IMR-90 (cell line): ENCODE data around the gene MYH1. TPM values are rescaled to one million over a fixed set of nuclear protein-coding genes. Genes with fewer than 3 reads are reported as not detected.

Experiments used
- ATAC-seq: fragments of 200-7000 bp; cut with Tn5 transposase; 2 replicates; pipeline ENCODE4 v1.9.1; 2020; ENCODE audit warnings: low read depth, mild to moderate bottlenecking, moderate library complexity
- BruUV-seq: library from RNA; stranded (reverse); fragments of 400-500 nt; replicated peaks from 2 replicates; lab custom pipeline; 2021; lab: Mats Ljungman, UMichigan
- CTCF ChIA-PET: fragments of 300-600 bp; formaldehyde crosslinking; extraction: SDS; loops from one replicate; lab custom pipeline; 2021; ENCODE audit warnings: antibody characterized with exemption; lab: Yijun Ruan, JAX
- POLR2A ChIA-PET: fragments of 300-600 bp; sonication (Branson Sonifier 250); formaldehyde crosslinking; loops from one replicate; lab custom pipeline; 2022; ENCODE audit warnings: antibody characterized with exemption; ENCODE audit not compliant: unreplicated experiment; lab: Charles Lee
- DNase-seq: peaks from one replicate; pipeline ENCODE4 v3.0.0; 2013
- H2AFZ ChIP-seq: replicated peaks from 2 replicates; pipeline ENCODE3; 2013; ENCODE audit warnings: low read length, mild to moderate bottlenecking; ENCODE audit not compliant: poor library complexity
- H2AK5ac ChIP-seq: 2 replicates; pipeline ENCODE4 v1.6.1; 2013; ENCODE audit warnings: low read depth, low read length, inconsistent platforms
- H2AK9ac ChIP-seq: replicated peaks from 2 replicates; pipeline ENCODE3; 2013; ENCODE audit warnings: mild to moderate bottlenecking, low read depth, low read length, moderate library complexity; ENCODE audit not compliant: poor library complexity
- H2BK120ac ChIP-seq: 2 replicates; pipeline ENCODE4 v1.6.1; 2013; ENCODE audit warnings: low read depth, low read length, inconsistent platforms
- H2BK15ac ChIP-seq: 3 replicates; pipeline ENCODE4 v1.6.1; 2013; ENCODE audit warnings: low read depth, low read length, inconsistent platforms
- H2BK20ac ChIP-seq: 2 replicates; pipeline ENCODE4 v1.6.1; 2013; ENCODE audit warnings: low read depth, mild to moderate bottlenecking, inconsistent platforms, low read length, moderate library complexity
- H2BK5ac ChIP-seq: 2 replicates; pipeline ENCODE4 v1.6.1; 2013; ENCODE audit warnings: mild to moderate bottlenecking, low read depth, low read length, inconsistent platforms; ENCODE audit not compliant: poor library complexity, severe bottlenecking
- H3K14ac ChIP-seq: replicated peaks from 2 replicates; pipeline ENCODE4 v1.6.1; 2013; ENCODE audit warnings: low read depth, low read length, inconsistent platforms
- H3K18ac ChIP-seq: 2 replicates; pipeline ENCODE4 v1.6.1; 2013; ENCODE audit warnings: low read depth, low read length, control low read depth
- H3K23ac ChIP-seq: 2 replicates; pipeline ENCODE4 v1.6.1; 2013; ENCODE audit warnings: low read depth, low read length, inconsistent platforms
- H3K27ac ChIP-seq: 2 replicates; pipeline ENCODE4 v1.5.1; 2013; ENCODE audit warnings: mild to moderate bottlenecking, control low read depth, low read length; ENCODE audit not compliant: insufficient read depth
- H3K27me3 ChIP-seq: 2 replicates; pipeline ENCODE4 v1.6.1; 2013; ENCODE audit warnings: low read length; ENCODE audit not compliant: control insufficient read depth, insufficient read depth
- H3K36me3 ChIP-seq: 2 replicates; pipeline ENCODE4 v1.6.1; 2013; ENCODE audit warnings: low read length, mixed read lengths; ENCODE audit not compliant: control insufficient read depth, insufficient read depth
- H3K4ac ChIP-seq: 2 replicates; pipeline ENCODE4 v1.6.1; 2013; ENCODE audit warnings: low read depth, low read length, inconsistent platforms
- H3K4me1 ChIP-seq: 2 replicates; pipeline ENCODE4 v1.6.1; 2013; ENCODE audit warnings: low read length, mixed read lengths; ENCODE audit not compliant: control insufficient read depth, insufficient read depth
- H3K4me2 ChIP-seq: 2 replicates; pipeline ENCODE4 v1.6.1; 2013; ENCODE audit warnings: low read depth, mild to moderate bottlenecking, control low read depth, low read length, moderate library complexity
- H3K4me3 ChIP-seq: 2 replicates; pipeline ENCODE4 v1.5.1; 2013; ENCODE audit warnings: low read depth, mild to moderate bottlenecking, control low read depth, low read length, moderate library complexity; ENCODE audit not compliant: insufficient read depth
- H3K56ac ChIP-seq: 2 replicates; pipeline ENCODE4 v1.6.1; 2013; ENCODE audit warnings: low read length, inconsistent platforms; ENCODE audit not compliant: insufficient read depth; ENCODE audit errors: extremely low read depth
- H3K79me1 ChIP-seq, 2 experiments: 2 replicates each; pipeline ENCODE4 v1.6.1; 2013; ENCODE audit warnings: low read length in 2 of 2, inconsistent platforms in 1 of 2, low read depth in 1 of 2
- H3K9ac ChIP-seq: 2 replicates; pipeline ENCODE4 v1.6.1; 2013; ENCODE audit warnings: low read depth, low read length, control low read depth
- H3K9me1 ChIP-seq: 2 replicates; pipeline ENCODE4 v1.6.1; 2013; ENCODE audit warnings: low read length, inconsistent platforms; ENCODE audit not compliant: insufficient read depth
- H3K9me3 ChIP-seq: 2 replicates; pipeline ENCODE4 v1.6.1; 2013; ENCODE audit warnings: low read length; ENCODE audit not compliant: control insufficient read depth, insufficient read depth
- H4K20me1 ChIP-seq: 2 replicates; pipeline ENCODE4 v1.6.1; 2013; ENCODE audit warnings: low read length, inconsistent platforms; ENCODE audit not compliant: insufficient read depth
- H4K5ac ChIP-seq: 2 replicates; pipeline ENCODE4 v1.6.1; 2013; ENCODE audit warnings: mild to moderate bottlenecking, low read depth, low read length, control low read depth
- H4K8ac ChIP-seq, 2 experiments: 2 replicates each; pipeline ENCODE4 v1.6.1; 2013; ENCODE audit warnings: low read depth in 2 of 2, low read length in 2 of 2, control low read depth in 1 of 2, inconsistent platforms in 1 of 2
- H4K91ac ChIP-seq: 2 replicates; pipeline ENCODE4 v1.6.1; 2013; ENCODE audit warnings: low read depth, low read length, inconsistent platforms; ENCODE audit not compliant: insufficient read depth
- BHLHE40 ChIP-seq: fragments of 150-350 bp; IDR thresholded peaks from 2 replicates; pipeline ENCODE4 v1.6.1; 2016; ENCODE audit warnings: mild to moderate bottlenecking, low read depth, low read length
- CEBPB ChIP-seq: IDR thresholded peaks from 2 replicates; pipeline ENCODE4 v1.6.1; 2012; ENCODE audit warnings: low read depth, low read length, improper control_type of control experiment
- CHD1 ChIP-seq: IDR thresholded peaks from 2 replicates; pipeline ENCODE4 v1.6.1; 2012; ENCODE audit warnings: low read depth, low read length, improper control_type of control experiment
- FOS ChIP-seq: fragments of 150-350 bp; IDR thresholded peaks from 2 replicates; pipeline ENCODE4 v1.6.1; 2016; ENCODE audit warnings: low read depth, low read length
- MAFK ChIP-seq: IDR thresholded peaks from 2 replicates; pipeline ENCODE4 v1.6.1; 2012; ENCODE audit warnings: low read depth, low read length, improper control_type of control experiment
- MAZ ChIP-seq: IDR thresholded peaks from 2 replicates; pipeline ENCODE4 v1.6.1; 2012; ENCODE audit warnings: low read depth, mild to moderate bottlenecking, low read length, improper control_type of control experiment, moderate library complexity, borderline replicate concordance
- MXI1 ChIP-seq: IDR thresholded peaks from 2 replicates; pipeline ENCODE4 v1.6.1; 2012; ENCODE audit warnings: low read depth, mild to moderate bottlenecking, low read length, moderate library complexity, borderline replicate concordance
- POLR2A ChIP-seq: IDR thresholded peaks from 2 replicates; pipeline ENCODE4 v1.6.1; 2012; ENCODE audit warnings: mild to moderate bottlenecking, low read depth, low read length
- RAD21 ChIP-seq: IDR thresholded peaks from 2 replicates; pipeline ENCODE4 v1.6.1; 2012; ENCODE audit warnings: low read length, improper control_type of control experiment
- RCOR1 ChIP-seq: IDR thresholded peaks from 2 replicates; pipeline ENCODE4 v1.6.1; 2012; ENCODE audit warnings: mild to moderate bottlenecking, low read length, improper control_type of control experiment; ENCODE audit not compliant: insufficient replicate concordance
- RFX5 ChIP-seq: IDR thresholded peaks from 2 replicates; pipeline ENCODE4 v1.8.0; 2012; ENCODE audit warnings: low read depth, mild to moderate bottlenecking, low read length, moderate library complexity
- WGBS, 2 experiments: methylation state at CpG; one replicate each; pipeline versions ENCODE4 v1.1.5 to v1.1.7; 2013; ENCODE audit warnings: missing lambda C conversion rate in 2 of 2; ENCODE audit not compliant: insufficient read length in 1 of 2; ENCODE audit errors: extremely low coverage in 2 of 2; 5-methylcytosine and 5-hydroxymethylcytosine counted together
- dilution Hi-C: fragments of 300-500 bp; cut with HindIII; formaldehyde crosslinking; loops from one replicate; pipeline ENCODE4 v1.14.3; 2018; ENCODE audit warnings: low sequenced_read_pairs; ENCODE audit not compliant: unreplicated experiment
- in situ Hi-C: fragments of 300-500 bp; cut with MboI; formaldehyde crosslinking; loops from 3 replicates; pipeline ENCODE4 v1.14.3; 2019; ENCODE audit warnings: low sequenced_read_pairs, inconsistent platforms, mixed read lengths
- intact Hi-C: fragments of 100-400 bp; cut with micrococcal nuclease; formaldehyde crosslinking; loops from 2 replicates; pipeline ENCODE4 v1.10.0; 2022
- polyA plus RNA-seq, 3 experiments: library from polyadenylated mRNA; depleted of rRNA; stranded (reverse); fragments of >200 nt; gene quantifications; 2 replicates each; pipeline ENCODE4 v1.2.3, GENCODE V29; 2012; ENCODE audit warnings: low replicate concordance in 1 of 3
- total RNA-seq: library from RNA; depleted of rRNA; stranded (reverse); fragments of >200 nt; gene quantifications from 2 replicates; pipeline ENCODE4 v1.2.3, GENCODE V29; 2012
- TF ChIP-seq, protein P1 (sequence below): conservative IDR thresholded peaks from 2 replicates; pipeline ENCODE4 v1.5.1; 2012; ENCODE audit warnings: mild to moderate bottlenecking, low read depth, low read length, improper control_type of control experiment
- TF ChIP-seq, protein P2 (sequence below): fragments of 150-350 bp; IDR thresholded peaks from 2 replicates; pipeline ENCODE4 v1.6.1; 2016; ENCODE audit warnings: low read depth, mild to moderate bottlenecking, low read length, moderate library complexity, borderline replicate concordance
- TF ChIP-seq, protein P3 (sequence below): fragments of 150-350 bp; IDR thresholded peaks from 2 replicates; pipeline ENCODE4 v1.6.1; 2017; ENCODE audit warnings: mild to moderate bottlenecking, antibody characterized with exemption, low read length, low read depth

MYH1 gene
- total and polyA plus RNA-seq, 2 of the 4 experiments (the other 2 are of a cell fraction): not detected

DNA sequence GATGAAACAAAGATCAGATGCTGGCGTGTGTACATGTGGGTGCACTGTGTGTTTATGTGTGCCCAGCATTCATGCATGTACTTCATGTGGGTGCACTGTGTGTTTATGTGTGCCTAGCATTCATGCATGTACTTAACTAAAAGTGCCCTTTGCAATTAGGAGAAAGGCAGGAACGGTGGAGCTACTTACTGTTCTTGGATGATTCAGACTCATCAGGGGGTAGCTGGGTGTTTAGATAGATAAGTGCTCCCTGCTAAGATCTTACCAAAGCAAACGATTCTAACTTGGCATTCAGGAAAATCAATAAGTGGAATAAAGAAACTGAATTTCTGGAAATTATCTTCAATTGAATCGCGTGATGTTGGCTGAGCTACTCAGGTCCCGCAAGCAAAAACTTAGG lies 39.7 kb upstream of the MYH1 start:
- H3K9ac ChIP-seq: no peak overlapping the region
- BruUV-seq: no TSS peak
- H3K18ac ChIP-seq: no peak overlapping the region
- no peak overlapping the region for H2BK5ac ChIP-seq
- H2AK5ac ChIP-seq: no peak overlapping the region
- H4K20me1 ChIP-seq: no peaks in the 10 kb centered on the region
- H2AFZ ChIP-seq: no peak overlapping the region
- H2BK20ac ChIP-seq: no peak overlapping the region
- CTCF ChIA-PET: no interaction called here
- peaks cover 2% of the 10 kb centered on the region; the same call in 1 of the 2 replicates for H3K9me3 ChIP-seq
- H2BK120ac ChIP-seq: no peak overlapping the region
- no peak overlapping the region for H4K91ac ChIP-seq
- H3K36me3 ChIP-seq: no peaks in the 10 kb centered on the region
- no peak overlapping the region for H3K56ac ChIP-seq
- no peak overlapping the region for H2BK15ac ChIP-seq
- H3K23ac ChIP-seq: no peak overlapping the region
- no peak overlapping the region for H3K27ac ChIP-seq
- no peaks in the 10 kb centered on the region for H3K4me1 ChIP-seq
- POLR2A ChIA-PET: no interaction called here
- H4K5ac ChIP-seq: no peak overlapping the region
- H3K9me1 ChIP-seq: no peaks in the 10 kb centered on the region
- H3K14ac ChIP-seq: no peak overlapping the region
- in situ Hi-C loops: no loop called here
- no peak for ATAC-seq
- no peak overlapping the region for H2AK9ac ChIP-seq
- TF ChIP-seq CHD1 (no peak), RCOR1 (no peak), CEBPB (no peak), MAZ (no peak), BHLHE40 (no peak), RAD21 (no peak), MXI1 (no peak), MAFK (no peak), RFX5 (no peak), FOS (no peak), POLR2A (no peak)
- TF ChIP-seq, protein P1, sequence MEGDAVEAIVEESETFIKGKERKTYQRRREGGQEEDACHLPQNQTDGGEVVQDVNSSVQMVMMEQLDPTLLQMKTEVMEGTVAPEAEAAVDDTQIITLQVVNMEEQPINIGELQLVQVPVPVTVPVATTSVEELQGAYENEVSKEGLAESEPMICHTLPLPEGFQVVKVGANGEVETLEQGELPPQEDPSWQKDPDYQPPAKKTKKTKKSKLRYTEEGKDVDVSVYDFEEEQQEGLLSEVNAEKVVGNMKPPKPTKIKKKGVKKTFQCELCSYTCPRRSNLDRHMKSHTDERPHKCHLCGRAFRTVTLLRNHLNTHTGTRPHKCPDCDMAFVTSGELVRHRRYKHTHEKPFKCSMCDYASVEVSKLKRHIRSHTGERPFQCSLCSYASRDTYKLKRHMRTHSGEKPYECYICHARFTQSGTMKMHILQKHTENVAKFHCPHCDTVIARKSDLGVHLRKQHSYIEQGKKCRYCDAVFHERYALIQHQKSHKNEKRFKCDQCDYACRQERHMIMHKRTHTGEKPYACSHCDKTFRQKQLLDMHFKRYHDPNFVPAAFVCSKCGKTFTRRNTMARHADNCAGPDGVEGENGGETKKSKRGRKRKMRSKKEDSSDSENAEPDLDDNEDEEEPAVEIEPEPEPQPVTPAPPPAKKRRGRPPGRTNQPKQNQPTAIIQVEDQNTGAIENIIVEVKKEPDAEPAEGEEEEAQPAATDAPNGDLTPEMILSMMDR: no peak
- TF ChIP-seq, protein P2, sequence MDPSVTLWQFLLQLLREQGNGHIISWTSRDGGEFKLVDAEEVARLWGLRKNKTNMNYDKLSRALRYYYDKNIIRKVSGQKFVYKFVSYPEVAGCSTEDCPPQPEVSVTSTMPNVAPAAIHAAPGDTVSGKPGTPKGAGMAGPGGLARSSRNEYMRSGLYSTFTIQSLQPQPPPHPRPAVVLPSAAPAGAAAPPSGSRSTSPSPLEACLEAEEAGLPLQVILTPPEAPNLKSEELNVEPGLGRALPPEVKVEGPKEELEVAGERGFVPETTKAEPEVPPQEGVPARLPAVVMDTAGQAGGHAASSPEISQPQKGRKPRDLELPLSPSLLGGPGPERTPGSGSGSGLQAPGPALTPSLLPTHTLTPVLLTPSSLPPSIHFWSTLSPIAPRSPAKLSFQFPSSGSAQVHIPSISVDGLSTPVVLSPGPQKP: no peak
- TF ChIP-seq, protein P3, sequence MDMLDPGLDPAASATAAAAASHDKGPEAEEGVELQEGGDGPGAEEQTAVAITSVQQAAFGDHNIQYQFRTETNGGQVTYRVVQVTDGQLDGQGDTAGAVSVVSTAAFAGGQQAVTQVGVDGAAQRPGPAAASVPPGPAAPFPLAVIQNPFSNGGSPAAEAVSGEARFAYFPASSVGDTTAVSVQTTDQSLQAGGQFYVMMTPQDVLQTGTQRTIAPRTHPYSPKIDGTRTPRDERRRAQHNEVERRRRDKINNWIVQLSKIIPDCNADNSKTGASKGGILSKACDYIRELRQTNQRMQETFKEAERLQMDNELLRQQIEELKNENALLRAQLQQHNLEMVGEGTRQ: no peak
- no peak for DNase-seq
- intact Hi-C loops: no loop called here
- no peaks in the 10 kb centered on the region for H3K27me3 ChIP-seq
- H3K4me3 ChIP-seq: no peak overlapping the region
- WGBS, 2 experiments: 40% methylated on average over 1 of the region's 6 CpGs; no CpG with 5 or more reads in 1 of the 2 experiments
- dilution Hi-C loops: no loop called here
- no peak overlapping the region for H4K8ac ChIP-seq
- no peaks in the 10 kb centered on the region for H3K79me1 ChIP-seq
- no peak overlapping the region for H3K4ac ChIP-seq
- no peak overlapping the region for H3K4me2 ChIP-seq
